Muscle of leg (tissue), 11 donors: ENCODE data around the gene PSMD5. TPM values are rescaled to one million over a fixed set of nuclear protein-coding genes. Genes with fewer than 3 reads are reported as not detected.

Experiments used
- DNase-seq: peaks from one replicate; pipeline ENCODE4 v3.0.0; 2013
- H3K27ac ChIP-seq: one replicate; pipeline ENCODE4 v1.5.1; 2013; ENCODE audit warnings: mild to moderate bottlenecking, low read length, control low read depth
- H3K27me3 ChIP-seq: one replicate; pipeline ENCODE4 v1.6.1; 2013; ENCODE audit warnings: low read length; ENCODE audit not compliant: control insufficient read depth, insufficient read depth
- H3K36me3 ChIP-seq: one replicate; pipeline ENCODE4 v1.6.1; 2013; ENCODE audit warnings: low read length; ENCODE audit not compliant: control insufficient read depth, insufficient read depth
- H3K4me1 ChIP-seq: one replicate; pipeline ENCODE4 v1.6.1; 2013; ENCODE audit warnings: low read length; ENCODE audit not compliant: control insufficient read depth, insufficient read depth
- H3K4me3 ChIP-seq: one replicate; pipeline ENCODE4 v1.5.1; 2013; ENCODE audit warnings: low read length, control low read depth
- H3K9me3 ChIP-seq: replicated peaks from 2 replicates; pipeline ENCODE4 v1.6.1; 2013; ENCODE audit warnings: low read depth, low read length; ENCODE audit not compliant: control insufficient read depth
- WGBS: methylation state at CpG from one replicate; pipeline ENCODE4 v1.1.5; 2013; ENCODE audit warnings: missing lambda C conversion rate; ENCODE audit not compliant: insufficient coverage; 5-methylcytosine and 5-hydroxymethylcytosine counted together
- polyA plus RNA-seq, 8 donors: library from polyadenylated mRNA; unstranded; fragments of 120-200 nt; gene quantifications; one replicate each; pipeline versions ENCODE4 v1.2.1 to v1.2.3, GENCODE V29; 2013; ENCODE audit warnings: inconsistent platforms in 1 of 8, low replicate concordance in 1 of 8; ENCODE audit not compliant: insufficient read length in 8 of 8, insufficient read depth in 1 of 8
- total RNA-seq: library from RNA; stranded (reverse); fragments of 120-200 nt; gene quantifications from one replicate; pipeline ENCODE4 v1.2.4, GENCODE V29; 2013

Gene PSMD5
- total and polyA plus RNA-seq, 9 donors, result 17.1 to 24.9 (median 21.1) TPM

GRCh38 chr9:120846251-120846889, 3.6 kb upstream of the PSMD5 start:
- Histone ChIP-seq H3K9me3 (no peaks in the 10 kb centered on the region), H3K4me1 (peaks cover 13% of the 10 kb centered on the region), H3K27ac (no peak overlapping the region), H3K36me3 (peaks cover 28% of the 10 kb centered on the region), H3K27me3 (no peaks in the 10 kb centered on the region), H3K4me3 (no peak overlapping the region)
- no peak for DNase-seq
- no CpG with 5 or more reads among the region's 3 CpGs for WGBS

- Histone ChIP-seq H3K4me3 (no peak overlapping the region), H3K4me1 (peaks cover 13% of the 10 kb centered on the region), H3K27me3 (no peaks in the 10 kb centered on the region), H3K9me3 (no peaks in the 10 kb centered on the region), H3K36me3 (peaks cover 22% of the 10 kb centered on the region), H3K27ac (no peak overlapping the region)
- DNase-seq, result no peak
These were observed 2.5 kb upstream of the PSMD5 start for GRCh38 chr9:120845255-120845654.

- Histone ChIP-seq H3K4me3 (peak overlapping the region; percentile 86), H3K36me3 (peaks cover 11% of the 10 kb centered on the region), H3K4me1 (peaks cover 13% of the 10 kb centered on the region), H3K27ac (peak overlapping the region; percentile 98), H3K27me3 (no peaks in the 10 kb centered on the region), H3K9me3 (no peaks in the 10 kb centered on the region)
- no peak for DNase-seq
- WGBS, result 30% methylated on average over 12 of the region's 18 CpGs
These were observed 615 bp downstream of the PSMD5 start for GRCh38 chr9:120841930-120842684.

- no peak overlapping the region for H3K4me3 ChIP-seq
- H3K9me3 ChIP-seq, result no peaks in the 10 kb centered on the region
- no peak for DNase-seq
- H3K27ac ChIP-seq, result no peak overlapping the region
- peaks cover 13% of the 10 kb centered on the region for H3K4me1 ChIP-seq
- H3K27me3 ChIP-seq, result no peaks in the 10 kb centered on the region
- H3K36me3 ChIP-seq, result no peaks in the 10 kb centered on the region
- WGBS, result no CpG with 5 or more reads among the region's 2 CpGs
These were observed 3.6 kb downstream of the PSMD5 start for GRCh38 chr9:120839146-120839545.

- H3K9me3 ChIP-seq, result no peaks in the 10 kb centered on the region
- no peak overlapping the region for H3K4me3 ChIP-seq
- no CpG with 5 or more reads among the region's 3 CpGs for WGBS
- no peak overlapping the region for H3K27ac ChIP-seq
- DNase-seq, result no peak
- H3K36me3 ChIP-seq, result peaks cover 5% of the 10 kb centered on the region
- peaks cover 6% of the 10 kb centered on the region for H3K4me1 ChIP-seq
- no peaks in the 10 kb centered on the region for H3K27me3 ChIP-seq
These were observed 4.8 kb downstream of the PSMD5 start for GRCh38 chr9:120837921-120838320.

- Histone ChIP-seq H3K27ac (no peak overlapping the region), H3K27me3 (no peaks in the 10 kb centered on the region), H3K4me1 (no peaks in the 10 kb centered on the region), H3K36me3 (peaks cover 22% of the 10 kb centered on the region), H3K9me3 (no peaks in the 10 kb centered on the region), H3K4me3 (no peak overlapping the region)
- 94% methylated on average over 3 of the region's 7 CpGs for whole genome bisulfite sequencing
- no peak for DNase-seq
These were observed 9.4 kb downstream of the PSMD5 start for GRCh38 chr9:120833325-120833724.

- Histone ChIP-seq H3K27ac (no peak overlapping the region), H3K4me3 (no peak overlapping the region), H3K4me1 (no peaks in the 10 kb centered on the region), H3K27me3 (no peaks in the 10 kb centered on the region), H3K36me3 (peaks cover 22% of the 10 kb centered on the region), H3K9me3 (no peaks in the 10 kb centered on the region)
- no peak for DNase-seq
These were observed 9.9 kb downstream of the PSMD5 start for GRCh38 chr9:120832807-120833206.

- Histone ChIP-seq H3K4me1 (no peaks in the 10 kb centered on the region), H3K4me3 (no peak overlapping the region), H3K9me3 (no peaks in the 10 kb centered on the region), H3K27ac (no peak overlapping the region), H3K27me3 (no peaks in the 10 kb centered on the region), H3K36me3 (peaks cover 27% of the 10 kb centered on the region)
- WGBS, result 100% methylated on average over 2 of the region's 3 CpGs
- DNase-seq, result no peak
These were observed 11.9 kb downstream of the PSMD5 start for GRCh38 chr9:120830865-120831264.

- Histone ChIP-seq H3K9me3 (no peaks in the 10 kb centered on the region), H3K4me1 (no peaks in the 10 kb centered on the region), H3K4me3 (no peak overlapping the region), H3K36me3 (peaks cover 27% of the 10 kb centered on the region), H3K27ac (no peak overlapping the region), H3K27me3 (no peaks in the 10 kb centered on the region)
- no peak for DNase-seq
- 69% methylated on average over 1 of the region's 3 CpGs for WGBS
These were observed 12.6 kb downstream of the PSMD5 start for GRCh38 chr9:120830151-120830550.

GRCh38 chr9:120829650-120830049, 13.1 kb downstream of the PSMD5 start:
- H3K9me3 ChIP-seq, result no peaks in the 10 kb centered on the region
- peaks cover 28% of the 10 kb centered on the region for H3K36me3 ChIP-seq
- 100% methylated on average over 1 of the region's 1 CpG for WGBS
- no peak for DNase-seq
- no peak overlapping the region for H3K4me3 ChIP-seq
- no peaks in the 10 kb centered on the region for H3K27me3 ChIP-seq
- no peaks in the 10 kb centered on the region for H3K4me1 ChIP-seq
- H3K27ac ChIP-seq, result no peak overlapping the region
